Left hindlimb (tissue), 1 donor: ENCODE data around the gene MID1.

ENCODE experiments used
- DNase-seq: peaks from one replicate; pipeline ENCODE4 v3.0.0-alpha.2; 2018

The MID1 gene

GRCh38 chrX:10483191-10483831 is 137.1 kb downstream of the MID1 start:
- DNase-seq, result no peak

- no peak for DNase-seq
These were observed 137.7 kb downstream of the MID1 start for GRCh38 chrX:10482708-10483107.

DNA sequence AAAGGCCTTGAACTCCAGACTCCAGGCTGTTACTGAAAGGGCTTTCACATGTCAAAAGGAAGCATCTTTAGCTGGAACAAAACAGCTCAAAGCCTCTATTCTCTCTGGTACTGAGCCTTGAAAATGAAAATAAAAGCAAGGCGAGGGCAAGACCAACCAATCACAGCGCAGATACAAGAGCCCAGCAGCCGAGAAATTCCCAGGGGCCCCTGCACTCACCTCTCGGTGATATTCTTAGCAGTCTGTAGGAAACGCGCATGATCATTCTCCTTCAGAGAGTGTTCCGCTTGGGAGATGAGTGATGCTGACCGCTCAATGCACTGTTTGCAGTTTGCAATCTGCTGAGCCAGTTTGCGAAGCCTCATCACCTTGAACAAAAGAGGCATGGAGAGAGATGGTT is 138.1 kb downstream of the MID1 start:
- DNase-seq, result no peak

- DNase-seq, result no peak
These were observed 139.5 kb downstream of the MID1 start for GRCh38 chrX:10480861-10481260.

DNA sequence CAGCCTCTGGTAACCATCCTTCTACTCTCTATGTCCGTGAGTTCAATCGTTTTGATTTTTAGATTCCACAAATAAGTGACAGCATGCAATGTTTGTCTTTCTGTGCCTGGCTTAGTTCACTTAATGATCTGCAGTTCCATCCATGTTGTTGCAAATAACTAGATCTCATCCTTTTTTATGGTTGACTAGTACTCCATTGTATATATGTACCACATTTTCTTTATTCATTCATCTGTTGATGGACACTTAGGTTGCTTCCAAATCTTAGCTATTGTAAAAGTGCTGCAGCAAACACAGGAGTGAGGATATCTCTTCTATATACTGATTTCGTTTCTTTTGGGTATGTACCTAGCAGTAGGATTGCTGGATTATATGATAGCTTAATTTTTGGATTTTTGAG is 140.9 kb downstream of the MID1 start:
- no peak for DNase-seq

- no peak for DNase-seq
These were observed 142.9 kb downstream of the MID1 start for GRCh38 chrX:10477525-10477924.

DNA sequence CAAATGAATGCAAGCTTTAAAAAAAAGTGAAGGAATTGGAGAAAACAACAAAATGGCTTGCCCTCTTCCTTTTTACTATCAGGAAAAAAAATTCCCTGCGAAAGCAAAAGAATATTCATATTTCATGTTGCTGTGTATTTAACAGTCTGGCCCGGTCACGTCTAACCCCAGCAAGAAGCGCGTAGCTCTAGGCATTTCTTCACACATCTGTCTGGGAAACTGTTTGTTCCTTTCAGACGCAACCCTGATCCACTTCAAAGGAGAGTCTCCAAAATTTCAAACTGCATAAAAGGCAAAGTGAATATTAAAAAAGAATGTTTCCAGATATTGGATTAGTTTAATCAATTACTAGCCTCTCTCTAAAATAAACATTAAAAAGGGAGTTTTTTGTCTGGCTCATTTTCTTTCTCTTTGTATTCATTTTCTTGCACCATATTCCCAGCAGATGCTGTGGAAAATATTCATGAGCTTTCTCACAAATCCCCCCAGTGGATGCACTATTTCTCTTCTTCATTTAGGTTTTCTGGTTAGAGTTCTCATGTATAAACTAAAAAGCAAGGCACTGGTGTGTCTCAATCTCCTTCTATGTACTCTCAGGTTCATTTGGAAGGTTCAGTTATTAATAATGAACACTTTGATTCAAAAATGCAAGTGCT is 145.3 kb downstream of the MID1 start:
- DNase-seq, result no peak

DNA sequence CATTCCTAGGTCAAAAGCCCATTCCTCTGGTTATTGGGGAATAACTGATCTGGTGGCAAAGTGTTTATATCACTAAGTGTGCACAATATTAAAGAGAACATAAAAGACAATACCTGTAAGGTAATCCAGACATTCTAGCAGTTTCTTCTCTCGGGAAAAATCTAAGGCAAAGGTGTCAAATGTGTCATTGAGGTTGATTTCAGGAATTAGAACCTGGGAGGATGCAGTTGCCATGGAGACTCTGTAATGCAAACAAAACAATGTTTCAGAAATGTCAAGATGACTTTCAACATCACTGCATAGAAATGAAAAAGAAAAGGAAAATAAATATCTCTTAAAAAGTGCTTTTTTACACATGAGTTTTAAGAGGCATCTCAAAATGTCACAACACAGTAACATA is 145.9 kb downstream of the MID1 start:
- no peak for DNase-seq

DNA sequence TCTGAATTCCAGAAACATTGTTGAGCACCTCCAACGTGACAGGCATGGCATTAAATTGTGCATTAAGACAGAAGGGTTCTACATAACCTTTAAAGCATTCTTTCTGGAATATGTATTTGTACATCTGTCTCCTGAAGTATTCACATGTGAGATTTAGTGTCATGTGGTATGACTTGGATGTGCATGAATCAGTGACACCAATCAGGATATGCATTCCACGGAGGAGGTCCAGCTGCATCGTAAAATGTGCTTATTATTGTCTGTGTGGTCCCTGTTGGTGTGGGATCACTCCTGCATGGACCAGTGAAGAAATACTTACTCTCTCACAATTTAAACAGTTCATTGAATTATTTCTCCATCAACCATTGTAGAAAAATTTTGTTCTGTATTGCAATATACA is 149.0 kb downstream of the MID1 start:
- DNase-seq, result no peak

DNA sequence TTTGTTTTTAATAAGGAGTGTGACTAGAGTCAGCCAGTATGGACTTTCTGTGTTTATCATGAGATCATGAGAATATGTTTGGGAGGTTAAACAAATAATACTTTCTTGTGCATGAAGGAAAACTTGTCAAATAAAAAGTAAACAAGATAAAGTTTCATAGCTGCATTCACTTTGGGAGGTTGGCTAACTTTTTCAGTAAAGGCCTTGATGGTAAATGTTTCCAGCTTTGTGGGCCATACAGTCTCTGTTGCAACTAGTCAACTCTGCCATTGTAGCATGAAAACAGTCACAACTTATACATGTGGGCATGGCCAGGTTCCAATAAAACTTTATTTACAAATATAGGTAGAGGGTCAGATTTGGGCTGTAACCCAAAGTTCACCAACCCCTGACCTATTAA is 150.4 kb downstream of the MID1 start:
- no peak for DNase-seq

DNA sequence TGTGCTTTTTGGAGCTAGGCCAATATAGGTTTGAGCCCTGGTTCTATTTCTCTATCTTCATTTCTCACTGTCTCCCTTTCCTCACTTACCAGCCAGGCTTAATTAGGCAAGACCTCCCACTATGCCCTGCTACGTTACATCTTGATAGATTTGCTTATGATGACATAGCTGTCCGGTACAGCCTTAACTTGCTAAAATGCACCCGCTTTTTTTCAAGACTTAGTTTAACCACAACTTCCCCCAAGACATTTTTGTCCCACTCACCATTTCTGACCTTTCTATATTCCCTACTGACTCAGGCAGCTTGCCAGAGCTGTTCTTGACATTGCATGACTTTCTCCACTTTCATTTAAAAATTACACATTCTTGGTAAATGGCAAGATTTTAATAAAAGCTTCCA is 152.6 kb downstream of the MID1 start:
- DNase-seq, result no peak

DNA sequence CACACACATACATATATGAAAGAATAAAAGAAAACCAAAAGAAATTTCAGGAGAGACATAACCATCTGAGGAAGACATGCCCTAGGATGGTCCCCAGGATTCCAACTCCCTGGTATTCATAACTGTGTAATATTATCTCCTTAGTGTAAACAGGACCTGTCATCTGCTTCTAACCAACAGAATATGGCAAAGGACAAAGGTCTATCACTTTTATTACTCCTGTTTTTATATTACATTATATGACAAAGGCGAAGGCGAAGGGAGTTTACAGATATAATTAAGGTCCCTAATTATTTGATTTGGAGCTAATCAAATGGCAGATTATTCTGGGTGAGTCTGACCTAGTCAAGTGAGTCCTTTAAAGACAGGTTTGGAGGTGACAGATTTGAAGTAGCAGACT is 155.1 kb downstream of the MID1 start:
- DNase-seq, result no peak

DNA sequence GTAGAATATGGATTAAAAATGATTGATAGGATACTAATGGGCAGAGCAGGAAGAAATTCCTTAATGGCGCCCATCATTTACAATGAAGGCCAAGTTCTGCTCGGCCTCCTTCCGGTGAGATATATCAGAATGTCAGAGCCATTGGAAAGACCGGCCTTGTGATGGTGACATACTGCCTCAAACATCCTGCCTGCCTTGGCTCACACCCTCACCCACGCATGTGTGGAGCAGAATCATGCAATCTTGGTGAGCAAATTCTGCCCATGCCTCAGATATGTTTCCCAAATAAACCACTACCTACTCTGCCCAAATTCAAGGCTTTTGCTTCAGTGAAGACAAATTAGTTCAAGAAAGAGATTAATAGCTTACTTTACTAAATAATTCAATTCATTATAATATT is 163.3 kb downstream of the MID1 start:
- DNase-seq, result no peak

DNA sequence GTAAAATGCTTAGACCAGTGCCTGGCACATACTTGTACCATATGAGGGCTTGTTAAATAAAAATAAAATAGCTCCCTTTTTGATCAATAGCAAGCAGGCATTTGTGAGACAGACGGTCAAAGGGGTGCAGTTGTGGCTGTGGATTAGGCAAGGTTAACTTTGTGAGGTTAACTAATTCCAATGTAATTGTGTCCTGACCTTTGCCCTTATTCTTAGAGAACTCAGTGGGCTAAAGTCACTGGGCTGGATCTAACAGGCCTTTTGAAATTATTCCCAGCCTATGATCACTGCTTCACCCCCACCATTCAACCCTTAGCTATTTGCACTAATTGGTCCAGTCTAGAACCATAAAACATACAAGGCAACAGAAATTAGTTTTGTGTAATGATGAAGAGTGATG is 166.4 kb downstream of the MID1 start:
- DNase-seq, result no peak

DNA sequence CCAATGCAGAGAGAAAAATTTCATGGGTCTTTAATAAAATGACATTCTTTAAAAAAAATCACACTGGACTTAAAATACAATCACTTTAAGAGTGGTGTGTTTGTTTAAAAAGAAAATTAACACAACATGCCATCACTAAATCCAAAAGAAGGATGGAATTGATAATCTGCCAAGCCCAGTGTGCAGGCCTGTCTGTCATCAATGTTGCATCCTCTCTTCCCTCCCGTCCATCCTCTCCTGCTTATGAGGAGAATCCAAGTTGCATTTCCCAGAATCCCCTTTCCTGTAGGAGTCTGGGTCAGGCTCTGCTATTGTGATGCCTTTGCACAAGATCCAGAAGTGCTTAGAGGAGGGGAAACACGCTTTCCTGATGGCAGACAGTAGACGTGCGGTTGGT is 169.4 kb downstream of the MID1 start:
- DNase-seq, result no peak

GRCh38 chrX:10450229-10450958 is 170.0 kb downstream of the MID1 start:
- DNase-seq, result no peak

DNA sequence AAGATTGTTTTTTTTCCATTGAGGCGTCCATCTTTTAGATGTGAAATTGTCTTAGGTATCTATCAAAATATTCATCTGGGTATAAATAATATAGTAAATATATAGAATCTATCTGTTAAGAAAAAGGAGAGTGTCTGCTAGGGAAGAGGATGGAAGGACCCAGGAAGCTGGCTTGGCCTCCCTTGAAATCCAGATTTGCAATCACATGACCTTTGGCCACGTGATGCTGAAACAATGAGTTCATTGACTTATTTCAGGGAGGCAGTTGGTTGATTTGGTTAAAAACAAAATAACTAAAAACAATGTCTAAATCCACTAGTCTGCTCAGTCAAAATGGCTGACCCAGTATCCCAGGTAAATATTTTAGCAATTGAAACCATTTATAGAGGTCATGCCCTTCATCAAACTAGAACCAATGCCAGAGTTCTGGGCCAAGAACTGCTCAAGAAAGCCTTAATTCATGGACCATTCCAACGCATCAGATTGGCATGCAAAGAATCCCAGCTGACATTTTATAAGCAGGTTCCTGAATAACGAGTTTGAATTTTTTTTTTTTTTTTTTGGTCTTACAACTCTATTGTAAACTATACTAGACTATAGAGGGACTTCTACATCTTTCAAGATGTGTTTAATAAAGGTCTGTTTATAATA is 172.7 kb downstream of the MID1 start:
- DNase-seq, result no peak

GRCh38 chrX:10444204-10444603 is 176.2 kb downstream of the MID1 start:
- no peak for DNase-seq

GRCh38 chrX:10441464-10441863 is 178.9 kb downstream of the MID1 start:
- no peak for DNase-seq

DNA sequence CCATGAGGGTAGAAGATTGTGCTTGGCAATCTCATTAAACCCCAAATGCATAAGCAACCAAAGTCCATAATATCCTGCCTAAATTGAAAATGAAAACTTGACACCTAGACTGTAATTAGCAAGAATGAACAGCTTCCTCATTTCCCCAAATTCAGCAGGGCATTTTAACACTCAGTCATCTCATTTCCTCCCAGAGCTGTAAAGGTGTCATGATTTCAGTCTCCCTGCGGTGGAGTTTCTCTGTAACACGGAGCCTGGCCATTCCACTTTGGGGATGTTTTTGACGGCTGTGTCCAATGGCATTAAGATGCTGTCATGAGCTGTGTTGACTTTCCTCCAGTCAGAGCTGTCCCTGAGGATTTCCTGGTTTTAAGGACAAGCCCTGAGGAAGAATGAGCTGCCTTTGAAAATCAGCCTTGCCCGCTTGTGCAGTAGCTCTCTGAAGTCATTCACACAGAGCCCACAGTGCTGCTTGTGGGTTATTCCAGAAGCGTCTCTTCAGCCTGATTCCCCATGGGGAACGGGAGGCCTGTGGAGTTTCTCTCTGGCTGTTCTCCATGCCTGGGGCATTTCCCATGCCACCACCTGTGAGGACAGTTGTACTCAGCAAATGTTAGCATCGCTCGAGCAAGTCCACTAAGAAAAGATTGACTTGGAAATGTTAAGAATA is 187.0 kb downstream of the MID1 start:
- no peak for DNase-seq

DNA sequence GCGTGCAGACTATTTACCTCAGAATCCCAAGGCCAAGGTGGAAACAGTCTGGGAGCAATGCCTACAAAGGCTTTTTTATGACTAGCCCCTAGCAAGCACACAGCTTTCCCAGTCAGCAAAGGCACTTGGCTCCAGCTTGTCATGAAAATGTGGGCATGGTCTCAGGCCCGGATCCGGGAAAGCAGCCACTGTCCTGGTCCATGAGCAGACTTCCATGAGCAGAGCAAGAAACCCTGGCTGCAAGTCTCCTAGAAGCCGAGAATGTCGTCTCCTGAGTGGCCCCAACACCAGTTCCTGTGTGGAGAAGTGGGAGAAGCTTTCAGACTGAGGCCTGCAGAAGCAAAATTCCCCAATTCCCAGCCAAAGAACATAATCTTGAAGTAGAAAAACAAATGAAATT is 190.5 kb downstream of the MID1 start:
- no peak for DNase-seq

- DNase-seq, result no peak
These were observed 193.1 kb downstream of the MID1 start for GRCh38 chrX:10427249-10427648.

- no peak for DNase-seq
These were observed 196.7 kb downstream of the MID1 start for GRCh38 chrX:10423716-10424115.
